ENCODE results near the gene LRRIQ4. TPM values are rescaled to one million over a fixed set of nuclear protein-coding genes. Genes with fewer than 3 reads are reported as not detected.

LRRIQ4 gene
- total RNA-seq, 1 donor from 2014 or later, result not detected

- Histone ChIP-seq H3K4me1 (no peaks in the 10 kb centered on the region), H3K27ac (replicated peaks) (no peak overlapping the region), H3K4me3 (no peak overlapping the region), H3K27me3 (ENCODE audit: low read depth) (peaks cover 15% of the 10 kb centered on the region), H3K9me3 (replicated peaks) (no peaks in the 10 kb centered on the region), H3K36me3 (no peaks in the 10 kb centered on the region)
- TF ChIP-seq CTCF (IDR thresholded peaks at IDR 0.05; ENCODE audit: borderline replicate concordance), result no peak
- no peak for DNase-seq
- intact Hi-C loops (cut with micrococcal nuclease), result no loop called here
Observed at GRCh38 chr3:169857811-169858210, 45.1 kb downstream of the LRRIQ4 start.

- TF ChIP-seq CTCF (IDR thresholded peaks at IDR 0.05; ENCODE audit: borderline replicate concordance), result no peak
- no peaks in the 10 kb centered on the region for H3K36me3 ChIP-seq
- intact Hi-C loops (cut with micrococcal nuclease), result loop anchor here (10.0 kb wide), 1 partner anchor 163 kb away; no protein-coding TSS in a partner anchor
- no peaks in the 10 kb centered on the region for H3K9me3 ChIP-seq (replicated peaks)
- no peak overlapping the region for H3K4me3 ChIP-seq
- no peak overlapping the region for H3K27ac ChIP-seq (replicated peaks)
- H3K4me1 ChIP-seq, result peaks cover 5% of the 10 kb centered on the region
- H3K27me3 ChIP-seq (ENCODE audit: low read depth), result peaks cover 15% of the 10 kb centered on the region
- DNase-seq, result no peak
Observed at GRCh38 chr3:169861871-169862270, 49.2 kb downstream of the LRRIQ4 start.

- peak; percentile 93 for TF ChIP-seq CTCF (IDR thresholded peaks at IDR 0.05; ENCODE audit: borderline replicate concordance)
- H3K27ac ChIP-seq (replicated peaks), result no peak overlapping the region
- intact Hi-C loops (cut with micrococcal nuclease), result loop anchor here (10.0 kb wide), 1 partner anchor 161 kb away; no protein-coding TSS in a partner anchor
- no peaks in the 10 kb centered on the region for H3K9me3 ChIP-seq (replicated peaks)
- DNase-seq, result peak; percentile 33
- H3K4me1 ChIP-seq, result peaks cover 5% of the 10 kb centered on the region
- H3K27me3 ChIP-seq (ENCODE audit: low read depth), result peaks cover 7% of the 10 kb centered on the region
- H3K4me3 ChIP-seq, result no peak overlapping the region
- no peaks in the 10 kb centered on the region for H3K36me3 ChIP-seq
Observed at GRCh38 chr3:169863458-169863899, 50.8 kb downstream of the LRRIQ4 start.

- Histone ChIP-seq H3K27ac (replicated peaks) (no peak overlapping the region), H3K4me3 (no peak overlapping the region), H3K9me3 (replicated peaks) (no peaks in the 10 kb centered on the region), H3K4me1 (peaks cover 5% of the 10 kb centered on the region), H3K36me3 (no peaks in the 10 kb centered on the region), H3K27me3 (ENCODE audit: low read depth) (peaks cover 5% of the 10 kb centered on the region)
- no peak for TF ChIP-seq CTCF (IDR thresholded peaks at IDR 0.05; ENCODE audit: borderline replicate concordance)
- intact Hi-C loops (cut with micrococcal nuclease), result loop anchor here (10.0 kb wide), 1 partner anchor 161 kb away; no protein-coding TSS in a partner anchor
- DNase-seq, result no peak
Observed at GRCh38 chr3:169864270-169864669, 51.6 kb downstream of the LRRIQ4 start.

GRCh38 chr3:169865176-169865767, 52.6 kb downstream of the LRRIQ4 start:
- Histone ChIP-seq H3K9me3 (replicated peaks) (no peaks in the 10 kb centered on the region), H3K27me3 (ENCODE audit: low read depth) (peaks cover 5% of the 10 kb centered on the region), H3K4me3 (no peak overlapping the region), H3K27ac (replicated peaks) (no peak overlapping the region), H3K36me3 (no peaks in the 10 kb centered on the region), H3K4me1 (peaks cover 5% of the 10 kb centered on the region)
- TF ChIP-seq CTCF (IDR thresholded peaks at IDR 0.05; ENCODE audit: borderline replicate concordance), result no peak
- intact Hi-C loops (cut with micrococcal nuclease), result loop anchor here (10.0 kb wide), 1 partner anchor 160 kb away; no protein-coding TSS in a partner anchor
- DNase-seq, result no peak
